H9 (cell line): ENCODE data around the gene FAM53B. TPM values are rescaled to one million over a fixed set of nuclear protein-coding genes. Genes with fewer than 3 reads are reported as not detected.

ENCODE experiments used
- DNase-seq: peaks from one replicate; pipeline ENCODE4 v3.0.0-alpha.2; 2017
- H2AFZ ChIP-seq: one replicate; pipeline ENCODE4 v1.6.1; 2013; ENCODE audit warnings: mild to moderate bottlenecking, low read length, control low read depth, moderate library complexity
- H2AK5ac ChIP-seq: 2 replicates; pipeline ENCODE4 v1.6.1; 2013; ENCODE audit warnings: low read length, control low read depth, mixed read lengths; ENCODE audit not compliant: insufficient read length
- H2BK120ac ChIP-seq: one replicate; pipeline ENCODE4 v1.6.1; 2013; ENCODE audit warnings: low read depth, mild to moderate bottlenecking, low read length, control low read depth, inconsistent platforms; ENCODE audit not compliant: poor library complexity, severe bottlenecking
- H2BK12ac ChIP-seq: 2 replicates; pipeline ENCODE4 v1.6.1; 2013; ENCODE audit warnings: low read length, control low read depth, mixed read lengths, low read depth; ENCODE audit not compliant: insufficient read length
- H2BK15ac ChIP-seq: 2 replicates; pipeline ENCODE4 v1.6.1; 2013; ENCODE audit warnings: low read depth, low read length, control low read depth
- H2BK20ac ChIP-seq: one replicate; pipeline ENCODE4 v1.6.1; 2013; ENCODE audit warnings: low read depth, mild to moderate bottlenecking, low read length, control low read depth, inconsistent platforms; ENCODE audit not compliant: poor library complexity, severe bottlenecking
- H2BK5ac ChIP-seq: 2 replicates; pipeline ENCODE4 v1.6.1; 2013; ENCODE audit warnings: low read length, control low read depth, mixed read lengths; ENCODE audit not compliant: insufficient read length
- H3K14ac ChIP-seq: 2 replicates; pipeline ENCODE4 v1.6.1; 2013; ENCODE audit warnings: low read length, control low read depth; ENCODE audit not compliant: insufficient read depth
- H3K18ac ChIP-seq: 2 replicates; pipeline ENCODE4 v1.6.1; 2013; ENCODE audit warnings: low read depth, mild to moderate bottlenecking, mixed read lengths, low read length, control low read depth; ENCODE audit not compliant: insufficient read length
- H3K23ac ChIP-seq: 2 replicates; pipeline ENCODE4 v1.6.1; 2013; ENCODE audit warnings: low read length, control low read depth, mixed read lengths, low read depth; ENCODE audit not compliant: insufficient read length
- H3K23me2 ChIP-seq: 2 replicates; pipeline ENCODE4 v1.6.1; 2013; ENCODE audit warnings: low read depth, mild to moderate bottlenecking, mixed read lengths, low read length, control low read depth; ENCODE audit not compliant: insufficient read length, poor library complexity, severe bottlenecking
- H3K27ac ChIP-seq: 2 replicates; pipeline ENCODE4 v1.5.1; 2013; ENCODE audit warnings: low read length, control low read depth, mixed read lengths, low read depth; ENCODE audit not compliant: insufficient read length
- H3K27me3 ChIP-seq: 2 replicates; pipeline ENCODE4 v1.6.1; 2013; ENCODE audit warnings: low read length, control low read depth, inconsistent platforms; ENCODE audit not compliant: insufficient read depth
- H3K4ac ChIP-seq: 2 replicates; pipeline ENCODE4 v1.6.1; 2013; ENCODE audit warnings: low read depth, mild to moderate bottlenecking, control low read depth, inconsistent platforms, low read length, moderate library complexity
- H3K4me1 ChIP-seq: 2 replicates; pipeline ENCODE4 v1.6.1; 2013; ENCODE audit warnings: low read length, control low read depth, inconsistent platforms; ENCODE audit not compliant: insufficient read depth
- H3K4me2 ChIP-seq: 2 replicates; pipeline ENCODE4 v1.6.1; 2013; ENCODE audit warnings: low read length, control low read depth, mixed read lengths; ENCODE audit not compliant: insufficient read length, insufficient read depth
- H3K56ac ChIP-seq: 2 replicates; pipeline ENCODE4 v1.6.1; 2013; ENCODE audit warnings: low read depth, mild to moderate bottlenecking, mixed read lengths, low read length, control low read depth; ENCODE audit not compliant: insufficient read length
- H3K79me1 ChIP-seq: 2 replicates; pipeline ENCODE4 v1.6.1; 2013; ENCODE audit warnings: low read depth, mild to moderate bottlenecking, moderate library complexity, low read length, control low read depth, inconsistent platforms; ENCODE audit not compliant: insufficient read depth, poor library complexity, severe bottlenecking
- H3K79me2 ChIP-seq: 2 replicates; pipeline ENCODE4 v1.6.1; 2013; ENCODE audit warnings: low read length, control low read depth, inconsistent platforms; ENCODE audit not compliant: insufficient read depth
- H3K9ac ChIP-seq: 2 replicates; pipeline ENCODE4 v1.6.1; 2013; ENCODE audit warnings: low read length, control low read depth, mixed read lengths; ENCODE audit not compliant: insufficient read length; ENCODE audit errors: extremely low read depth
- H3K9me3 ChIP-seq: one replicate; pipeline ENCODE4 v1.6.1; 2013; ENCODE audit warnings: low read depth, low read length, inconsistent platforms; ENCODE audit not compliant: control insufficient read depth
- H3T11ph ChIP-seq: one replicate; pipeline ENCODE4 v1.6.1; 2013; ENCODE audit warnings: mild to moderate bottlenecking, low read length, control low read depth, inconsistent platforms
- H4K20me1 ChIP-seq: one replicate; pipeline ENCODE4 v1.6.1; 2013; ENCODE audit not compliant: control insufficient read depth, insufficient read length, insufficient read depth
- H4K5ac ChIP-seq: 2 replicates; pipeline ENCODE4 v1.6.1; 2013; ENCODE audit warnings: low read depth, mild to moderate bottlenecking, mixed read lengths, low read length, control low read depth; ENCODE audit not compliant: insufficient read length
- H4K8ac ChIP-seq: replicated peaks from 2 replicates; pipeline ENCODE4 v1.6.1; 2013; ENCODE audit warnings: low read length, control low read depth, mixed read lengths, low read depth; ENCODE audit not compliant: insufficient read length
- H4K91ac ChIP-seq: 2 replicates; pipeline ENCODE4 v1.6.1; 2013; ENCODE audit warnings: low read depth, mild to moderate bottlenecking, moderate library complexity, mixed read lengths, low read length, control low read depth; ENCODE audit not compliant: insufficient read length
- H3K27ac Mint-ChIP-seq, 3 experiments: 2 replicates in 2 of 3; 3 replicates in 1 of 3; pipeline ENCODE4 v1.8.0; 2020 to 2021; ENCODE audit warnings: mixed read lengths in 3 of 3, mild to moderate bottlenecking in 1 of 3, moderate library complexity in 1 of 3
- H3K27me3 Mint-ChIP-seq: 2 replicates; pipeline ENCODE4 v1.8.0; 2021; ENCODE audit warnings: low read depth, mild to moderate bottlenecking, moderate library complexity, mixed read lengths
- H3K36me3 Mint-ChIP-seq, 3 experiments: 2 replicates in 2 of 3; 3 replicates in 1 of 3; pipeline ENCODE4 v1.8.0; 2020 to 2021; ENCODE audit warnings: low read depth in 3 of 3, mixed read lengths in 3 of 3; ENCODE audit not compliant: insufficient read depth in 1 of 3
- H3K4me1 Mint-ChIP-seq, 2 experiments: 2 replicates each; pipeline ENCODE4 v1.8.0; 2020; ENCODE audit warnings: mixed read lengths in 2 of 2
- H3K4me3 Mint-ChIP-seq, 2 experiments: 2 replicates in 1 of 2; 3 replicates in 1 of 2; pipeline ENCODE4 v1.8.0; 2020 to 2021; ENCODE audit warnings: mild to moderate bottlenecking in 2 of 2, mixed read lengths in 2 of 2, moderate library complexity in 1 of 2
- H3K9me3 Mint-ChIP-seq, 2 experiments: 2 replicates in 1 of 2; 3 replicates in 1 of 2; pipeline ENCODE4 v1.8.0; 2020; ENCODE audit warnings: mild to moderate bottlenecking in 2 of 2, mixed read lengths in 2 of 2, moderate library complexity in 1 of 2
- WGBS: extraction: QIAGEN DNeasy Blood & Tissue Kit; methylation state at CpG from one replicate; pipeline ENCODE4 v1.1.7; 2013; ENCODE audit warnings: missing lambda C conversion rate, low lambda C conversion rate, mixed read lengths; ENCODE audit not compliant: insufficient read length; ENCODE audit errors: extremely low coverage; 5-methylcytosine and 5-hydroxymethylcytosine counted together
- total RNA-seq: library from RNA; stranded (reverse); gene quantifications from 2 replicates; pipeline ENCODE4 v1.2.1, GENCODE V29; 2021
- TF ChIP-seq, protein P1 (sequence below): fragments of 200-600 bp; sonication (generic); conservative IDR thresholded peaks from 3 replicates; pipeline ENCODE4 v1.8.0; 2021; ENCODE audit warnings: antibody characterized with exemption, mild to moderate bottlenecking

FAM53B gene
- total RNA-seq, 1 experiment from 2014 or later, result 11.5 TPM

DNA sequence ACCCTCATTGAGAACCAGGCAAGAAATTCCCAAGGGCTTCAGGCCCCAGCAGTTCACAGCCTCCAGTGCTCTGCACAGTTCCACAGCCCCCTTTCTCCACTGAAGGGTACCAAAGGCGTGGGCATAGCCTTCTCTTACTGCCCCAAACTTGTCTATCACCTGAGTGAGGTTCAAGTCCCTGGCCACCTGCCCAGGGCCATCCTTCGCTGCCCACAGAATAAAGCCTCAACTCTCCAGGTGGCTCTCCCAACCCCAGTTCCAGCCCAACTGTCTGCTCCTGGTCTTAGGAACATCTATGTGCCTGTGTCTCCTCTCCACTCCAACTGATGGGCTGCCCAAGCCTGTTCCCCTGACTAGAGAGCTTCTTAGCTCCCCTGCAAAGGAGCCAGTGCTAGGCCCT is 79.1 kb downstream of the FAM53B start:
- no peak for DNase-seq
- Mint-ChIP-seq H3K4me3 (no peak overlapping the region), H3K9me3 (no peaks in the 10 kb centered on the region), H3K27me3 (no peaks in the 10 kb centered on the region), H3K27ac (peak overlapping the region in 1 of 3 experiments; percentile 37; a peak in 1 of 7 replicates), H3K36me3 (no peaks in the 10 kb centered on the region; a peak in 2 of 7 replicates), H3K4me1 (peaks cover 9 to 10% of the 10 kb centered on the region in 2 experiments)
- TF ChIP-seq, protein P1, sequence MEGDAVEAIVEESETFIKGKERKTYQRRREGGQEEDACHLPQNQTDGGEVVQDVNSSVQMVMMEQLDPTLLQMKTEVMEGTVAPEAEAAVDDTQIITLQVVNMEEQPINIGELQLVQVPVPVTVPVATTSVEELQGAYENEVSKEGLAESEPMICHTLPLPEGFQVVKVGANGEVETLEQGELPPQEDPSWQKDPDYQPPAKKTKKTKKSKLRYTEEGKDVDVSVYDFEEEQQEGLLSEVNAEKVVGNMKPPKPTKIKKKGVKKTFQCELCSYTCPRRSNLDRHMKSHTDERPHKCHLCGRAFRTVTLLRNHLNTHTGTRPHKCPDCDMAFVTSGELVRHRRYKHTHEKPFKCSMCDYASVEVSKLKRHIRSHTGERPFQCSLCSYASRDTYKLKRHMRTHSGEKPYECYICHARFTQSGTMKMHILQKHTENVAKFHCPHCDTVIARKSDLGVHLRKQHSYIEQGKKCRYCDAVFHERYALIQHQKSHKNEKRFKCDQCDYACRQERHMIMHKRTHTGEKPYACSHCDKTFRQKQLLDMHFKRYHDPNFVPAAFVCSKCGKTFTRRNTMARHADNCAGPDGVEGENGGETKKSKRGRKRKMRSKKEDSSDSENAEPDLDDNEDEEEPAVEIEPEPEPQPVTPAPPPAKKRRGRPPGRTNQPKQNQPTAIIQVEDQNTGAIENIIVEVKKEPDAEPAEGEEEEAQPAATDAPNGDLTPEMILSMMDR, result no peak
- H2BK20ac ChIP-seq, result no peak overlapping the region
- H3T11ph ChIP-seq, result no peak overlapping the region
- no peak overlapping the region for H2AK5ac ChIP-seq
- H2BK15ac ChIP-seq, result no peak overlapping the region
- no peak overlapping the region for H4K5ac ChIP-seq
- no peak overlapping the region for H3K4ac ChIP-seq
- H3K18ac ChIP-seq, result no peak overlapping the region
- WGBS, result no CpG with 5 or more reads among the region's 2 CpGs
- H2BK120ac ChIP-seq, result no peak overlapping the region
- no peak overlapping the region for H3K14ac ChIP-seq
- H3K27me3 ChIP-seq, result no peaks in the 10 kb centered on the region
- H2BK12ac ChIP-seq, result no peak overlapping the region
- H3K23ac ChIP-seq, result no peak overlapping the region
- H3K79me2 ChIP-seq, result no peaks in the 10 kb centered on the region
- no peak overlapping the region for H3K56ac ChIP-seq
- no peak overlapping the region for H4K91ac ChIP-seq
- H3K9ac ChIP-seq, result no peak overlapping the region
- H3K4me1 ChIP-seq, result no peaks in the 10 kb centered on the region
- no peak overlapping the region for H3K27ac ChIP-seq
- H3K9me3 ChIP-seq, result no peaks in the 10 kb centered on the region
- H3K23me2 ChIP-seq, result no peaks in the 10 kb centered on the region
- H3K79me1 ChIP-seq, result no peaks in the 10 kb centered on the region
- H3K4me2 ChIP-seq, result no peak overlapping the region
- no peak overlapping the region for H2BK5ac ChIP-seq
- no peak overlapping the region for H4K8ac ChIP-seq
- H2AFZ ChIP-seq, result no peak overlapping the region
- no peaks in the 10 kb centered on the region for H4K20me1 ChIP-seq
